ENCODE data around the gene COL13A1. TPM values are rescaled to one million over a fixed set of nuclear protein-coding genes. Genes with fewer than 3 reads are reported as not detected.

The COL13A1 gene
- total and polyA plus RNA-seq, 2 experiments from 2014 or later = 57.2 to 150 TPM

- H3K27me3 ChIP-seq = no peaks in the 10 kb centered on the region
- no peak for DNase-seq (ENCODE audit: low read depth in 1 of 2, low spot score in 1 of 2)
- H3K4me3 ChIP-seq = no peak overlapping the region
- no peaks in the 10 kb centered on the region for H3K9me3 ChIP-seq (ENCODE audit: low read depth)
- no peak overlapping the region for H3K27ac ChIP-seq
- H3K4me1 ChIP-seq (ENCODE audit: low read depth) = no peaks in the 10 kb centered on the region
- no peak for TF ChIP-seq CTCF (IDR thresholded peaks at IDR 0.05; ENCODE audit: low read depth, low read length)
- no peaks in the 10 kb centered on the region for H3K36me3 ChIP-seq
Measured at GRCh38 chr10:69972981-69973397, 171.3 kb downstream of the COL13A1 start.

- Histone ChIP-seq H3K27ac (no peak overlapping the region), H3K27me3 (no peaks in the 10 kb centered on the region), H3K4me1 (ENCODE audit: low read depth) (no peaks in the 10 kb centered on the region), H3K4me3 (no peak overlapping the region), H3K9me3 (ENCODE audit: low read depth) (no peaks in the 10 kb centered on the region), H3K36me3 (no peaks in the 10 kb centered on the region)
- no peak for DNase-seq (ENCODE audit: low read depth in 1 of 2, low spot score in 1 of 2)
- no peak for TF ChIP-seq CTCF (IDR thresholded peaks at IDR 0.05; ENCODE audit: low read depth, low read length)
Measured at GRCh38 chr10:69973678-69974077, 172.0 kb downstream of the COL13A1 start.

- no peak for TF ChIP-seq CTCF (IDR thresholded peaks at IDR 0.05; ENCODE audit: low read depth, low read length)
- Histone ChIP-seq H3K27ac (no peak overlapping the region), H3K4me3 (no peak overlapping the region), H3K27me3 (no peaks in the 10 kb centered on the region), H3K4me1 (ENCODE audit: low read depth) (no peaks in the 10 kb centered on the region), H3K36me3 (no peaks in the 10 kb centered on the region), H3K9me3 (ENCODE audit: low read depth) (no peaks in the 10 kb centered on the region)
- DNase-seq (ENCODE audit: low read depth in 1 of 2, low spot score in 1 of 2) = peak in 1 of 2 donors; percentile 19
Measured at GRCh38 chr10:69974551-69975155, 172.9 kb downstream of the COL13A1 start.

- Histone ChIP-seq H3K27ac (no peak overlapping the region), H3K4me1 (ENCODE audit: low read depth) (no peaks in the 10 kb centered on the region), H3K27me3 (no peaks in the 10 kb centered on the region), H3K9me3 (ENCODE audit: low read depth) (no peaks in the 10 kb centered on the region), H3K4me3 (no peak overlapping the region), H3K36me3 (no peaks in the 10 kb centered on the region)
- TF ChIP-seq CTCF (IDR thresholded peaks at IDR 0.05; ENCODE audit: low read depth, low read length) = no peak
- DNase-seq (ENCODE audit: low read depth in 1 of 2, low spot score in 1 of 2) = no peak
Measured at GRCh38 chr10:69976795-69977546, 175.3 kb downstream of the COL13A1 start.

GRCh38 chr10:69979174-69979573 is 177.5 kb downstream of the COL13A1 start:
- no peaks in the 10 kb centered on the region for H3K4me1 ChIP-seq (ENCODE audit: low read depth)
- H3K9me3 ChIP-seq (ENCODE audit: low read depth) = no peaks in the 10 kb centered on the region
- no peak overlapping the region for H3K4me3 ChIP-seq
- no peak for TF ChIP-seq CTCF (IDR thresholded peaks at IDR 0.05; ENCODE audit: low read depth, low read length)
- no peaks in the 10 kb centered on the region for H3K27me3 ChIP-seq
- H3K27ac ChIP-seq = no peak overlapping the region
- DNase-seq (ENCODE audit: low read depth in 1 of 2, low spot score in 1 of 2) = no peak
- H3K36me3 ChIP-seq = no peaks in the 10 kb centered on the region
